Measurements from ENCODE around the gene SDHB. TPM values are rescaled to one million over a fixed set of nuclear protein-coding genes. Genes with fewer than 3 reads are reported as not detected.

Gene SDHB
- 77.9 TPM for total RNA-seq

GRCh38 chr1:17053685-17054410, at the start of gene SDHB:
SDHB (minus strand) TSS chr1:17054032; CDS start chr1:17054019, 13 bp downstream.

GRCh38 chr1:17011439-17012307, 42.2 kb downstream of the SDHB start, which contains the start of gene ATP13A2:
ATP13A2 (minus strand) TSS chr1:17011928; CDS start chr1:17011738, 190 bp downstream.

GRCh38 chr1:16980473-16981268, 73.2 kb downstream of the SDHB start, which contains the start of gene MFAP2:
MFAP2 (minus strand) TSS chr1:16980620; CDS start chr1:16978273, 2,347 bp downstream.

Other genes with a start within 250 kb of the SDHB start
- gene RNU1-2, start 158.1 kb downstream of the SDHB start, total RNA-seq, result under 0.01 TPM
- gene CROCC, start 132.1 kb downstream of the SDHB start, total RNA-seq, result 37.9 TPM
- gene MFAP2, start 73.4 kb downstream of the SDHB start, total RNA-seq, result 14.7 TPM
- 119 TPM for gene ATP13A2, start 42.1 kb downstream of the SDHB start, total RNA-seq
- 1.6 TPM for gene PADI2, start 65.4 kb upstream of the SDHB start, total RNA-seq
- gene PADI1, start 151.1 kb upstream of the SDHB start, total RNA-seq, result not detected
- gene PADI3, start 195.1 kb upstream of the SDHB start, total RNA-seq, result not detected

Data from parietal lobe (tissue), 1 donor.